SHP77 (cell line): ENCODE measurements around the gene KANSL3.
"Not testable (repeated sequence)": the region's sequence is repeated elsewhere in the genome, so short reads cannot be mapped to it uniquely, and the experiment has no call there.

Source experiments
- DNase-seq, 2 experiments: peaks; one replicate each; lab custom pipeline; 2025; lab: John Stamatoyannopoulos, UW

KANSL3 gene

DNA sequence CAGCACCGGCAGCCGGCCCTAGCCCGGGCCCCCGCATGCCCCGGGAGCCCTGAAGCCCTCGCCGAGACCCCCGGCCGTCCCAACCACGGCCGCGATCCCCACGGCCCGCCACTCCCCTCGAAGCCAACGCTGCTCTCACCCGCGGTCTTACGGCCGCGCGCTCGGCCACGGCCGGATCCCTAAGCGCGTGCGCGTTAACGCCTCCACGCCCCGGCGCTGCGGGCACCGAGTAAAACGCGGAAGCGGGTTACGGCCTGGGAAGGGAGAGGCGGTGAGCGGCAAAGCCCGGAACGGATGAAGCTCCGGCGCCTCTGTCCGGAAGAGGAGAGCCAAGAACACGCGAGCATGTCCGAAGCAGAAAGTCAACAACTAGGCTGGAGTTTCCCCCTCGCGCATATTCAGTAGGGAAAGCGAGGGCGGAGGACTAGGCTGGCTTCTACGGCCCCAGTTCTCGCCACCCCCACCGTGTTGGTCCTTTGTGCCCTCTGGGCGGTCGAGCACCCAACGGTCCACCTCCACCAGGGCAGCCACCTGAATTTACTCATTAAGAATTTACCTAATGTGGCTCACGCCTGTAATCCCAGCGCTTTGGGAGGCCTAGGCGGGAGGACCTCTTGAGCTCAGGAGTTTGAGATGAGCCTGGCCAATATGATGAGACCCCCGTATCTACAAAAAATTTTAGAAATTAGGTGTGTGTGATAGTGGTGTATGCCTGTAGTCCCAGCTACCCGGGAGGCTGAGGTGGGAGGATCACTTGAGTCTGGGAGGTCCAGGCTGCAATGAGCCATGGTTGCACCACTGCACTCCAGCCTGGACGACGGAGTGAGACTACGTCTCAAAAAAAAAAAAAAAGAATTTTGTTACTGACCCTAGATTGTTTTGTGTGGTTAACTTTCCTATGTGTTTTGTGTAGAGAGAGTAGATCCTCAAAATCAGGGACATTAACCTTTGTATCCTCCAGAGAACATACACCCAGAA is at the start of gene KANSL3:
KANSL3 (minus strand) TSS at position 169 of the 978 bp plus-strand sequence. CDS start 1,177 bp downstream, outside the sequence.
- peak; percentile 79 to 84 for DNase-seq

DNA sequence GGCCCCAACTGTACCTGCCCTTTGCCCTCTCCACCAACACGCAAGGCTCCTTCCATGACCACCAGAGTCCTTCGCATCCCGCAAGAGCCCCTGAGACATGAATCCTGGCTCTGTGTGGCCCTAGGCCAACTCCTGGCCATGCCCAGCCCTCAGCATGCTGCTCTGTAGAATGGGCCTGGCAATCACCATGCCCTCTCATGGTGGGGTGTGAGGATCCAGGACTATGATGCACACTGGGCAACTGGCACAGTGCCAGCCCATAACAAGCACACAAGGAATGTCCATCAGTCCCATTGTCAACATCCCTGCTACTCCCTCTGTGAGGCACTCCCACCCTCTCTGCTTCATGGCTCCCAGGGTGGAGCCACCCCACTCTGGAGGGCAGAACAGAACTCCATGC is 49.2 kb upstream of the KANSL3 start:
- DNase-seq: peak; percentile 25 to 27

DNA sequence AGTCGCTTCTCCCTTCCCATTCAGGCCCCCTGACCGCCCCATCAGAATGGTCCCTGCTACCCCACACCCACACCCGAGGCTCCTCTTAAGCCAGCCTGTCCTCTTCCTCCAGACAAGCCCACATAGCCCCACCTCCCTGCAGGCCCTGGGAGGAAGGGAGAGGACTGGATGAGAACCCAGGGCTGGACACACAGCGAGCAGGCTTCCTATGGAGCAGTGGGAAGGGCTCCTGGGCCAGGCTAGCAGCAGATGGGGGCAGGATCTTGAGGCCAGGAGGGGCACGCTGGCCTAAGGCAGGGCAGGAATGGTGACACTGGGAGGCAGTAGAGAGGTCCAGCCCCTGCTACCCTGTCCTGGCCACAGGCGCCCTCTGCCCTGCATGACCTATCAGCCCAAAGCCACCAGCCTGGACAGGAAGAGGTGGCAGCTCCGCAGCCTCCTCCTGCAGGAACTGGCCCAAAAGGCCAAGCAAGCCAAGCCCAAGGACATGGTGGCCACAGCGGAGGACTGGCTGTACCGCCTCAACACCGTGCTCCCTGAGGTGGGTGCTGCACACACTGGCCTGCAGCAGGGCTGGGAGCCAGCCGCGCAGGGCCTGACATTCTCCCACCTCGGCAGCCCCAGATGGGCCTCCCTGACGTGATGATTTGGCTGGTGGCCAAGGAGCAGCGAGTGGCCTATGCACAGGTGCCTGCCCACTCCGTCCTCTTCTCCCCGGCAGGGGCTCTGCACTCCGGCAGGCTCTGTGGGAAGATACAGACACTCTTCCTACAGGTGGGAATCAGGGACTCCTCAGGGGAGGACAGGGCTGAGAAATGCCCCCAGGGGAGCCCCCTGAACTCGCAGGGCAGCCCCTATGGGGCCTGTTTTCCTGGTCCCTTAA is 47.7 kb upstream of the KANSL3 start:
- DNase-seq: peak; percentile 82 to 88

DNA sequence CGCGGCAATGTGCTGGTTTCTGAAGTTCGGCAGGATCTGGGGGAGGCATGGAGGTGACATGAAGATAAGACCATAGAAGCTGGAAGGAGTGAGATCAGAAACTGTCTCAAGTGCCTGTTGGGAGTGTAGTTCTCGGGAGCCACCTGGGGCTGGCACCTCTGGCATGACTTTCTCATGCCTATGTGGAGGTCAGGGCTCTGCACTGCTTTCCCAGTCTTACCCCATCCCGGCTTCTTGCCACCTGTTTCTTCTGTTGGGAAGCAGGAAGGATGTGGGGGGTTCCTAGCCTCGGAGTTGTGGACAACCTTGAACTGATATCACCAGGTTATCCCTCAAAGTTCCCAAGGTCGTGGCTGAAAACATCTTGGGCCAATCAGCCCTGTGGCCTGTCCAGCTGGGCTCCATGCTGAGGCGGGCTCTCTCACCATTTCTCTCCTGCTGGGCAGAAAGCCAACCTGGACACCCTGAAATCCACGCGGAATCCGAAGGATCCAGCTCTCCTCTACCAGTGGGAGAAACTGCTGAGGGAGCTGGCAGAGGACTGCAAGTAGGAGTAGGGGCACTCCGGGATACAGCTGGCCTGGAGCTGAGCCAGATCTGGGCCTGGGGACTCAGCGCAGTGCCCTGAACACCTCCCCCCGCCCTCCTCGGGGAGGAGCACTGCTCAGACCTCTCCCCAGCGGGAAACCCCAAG is 46.9 kb upstream of the KANSL3 start:
- peak in 1 of 2 experiments; percentile 43 for DNase-seq

DNA sequence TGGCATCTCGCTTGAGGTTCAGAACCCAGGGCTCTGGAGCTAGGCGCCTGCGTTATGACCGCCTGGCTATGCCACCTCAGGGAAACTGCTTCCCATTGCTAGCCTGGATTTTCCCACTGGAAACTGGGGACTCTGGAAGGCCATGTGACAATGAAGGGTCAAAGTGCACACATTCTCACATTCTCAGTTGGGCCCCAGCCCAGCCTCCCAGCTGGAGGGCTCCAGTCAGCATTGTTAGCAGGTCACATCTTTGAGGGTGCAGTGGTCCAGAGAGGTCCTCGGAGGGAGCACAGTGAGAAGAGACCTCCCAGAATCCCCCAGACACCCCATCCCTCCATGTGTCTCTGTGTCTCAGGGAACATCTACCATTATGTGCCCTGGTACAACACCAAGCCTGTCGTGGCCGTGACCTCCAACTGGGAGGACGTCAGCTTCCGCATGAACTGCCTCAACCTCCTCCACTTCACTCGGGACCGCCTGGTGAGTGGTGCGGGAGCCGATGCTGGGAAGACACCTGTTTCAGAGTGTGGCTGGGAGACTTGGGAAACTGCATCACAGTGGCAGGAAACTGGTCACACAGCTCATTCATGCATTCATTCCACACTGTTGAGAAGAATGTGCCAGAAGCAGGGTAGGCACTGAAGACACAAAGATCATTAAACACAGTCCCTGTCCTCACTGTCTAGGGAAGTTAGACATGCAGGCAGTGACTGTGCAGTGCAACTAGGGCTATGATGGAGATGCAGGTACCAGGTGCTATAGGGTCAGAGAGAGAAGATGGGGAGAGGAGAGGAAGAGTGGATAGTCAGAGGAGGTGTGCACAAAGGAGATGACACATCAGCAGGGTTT is 46.1 kb upstream of the KANSL3 start:
- no peak for DNase-seq

DNA sequence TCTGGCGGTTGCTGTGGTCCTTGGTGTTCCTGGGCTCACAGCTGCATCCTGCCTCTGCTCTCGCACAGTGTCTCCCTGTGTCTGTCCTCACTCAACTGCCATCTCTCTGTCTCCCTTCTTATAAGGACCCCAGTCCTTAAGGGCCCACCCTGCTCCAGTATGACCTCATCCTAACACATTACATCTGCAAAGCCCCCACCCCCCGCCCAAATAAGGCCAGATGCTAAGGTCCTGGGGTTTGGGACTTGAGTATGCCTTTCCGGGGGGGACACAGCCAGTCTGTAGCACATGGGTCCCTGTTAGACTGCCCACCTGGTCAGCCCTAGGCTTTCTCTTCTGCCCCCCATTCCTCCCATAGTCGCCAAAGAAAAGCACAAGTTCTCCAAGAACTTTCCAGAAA is 45.2 kb upstream of the KANSL3 start:
- DNase-seq: no peak

DNA sequence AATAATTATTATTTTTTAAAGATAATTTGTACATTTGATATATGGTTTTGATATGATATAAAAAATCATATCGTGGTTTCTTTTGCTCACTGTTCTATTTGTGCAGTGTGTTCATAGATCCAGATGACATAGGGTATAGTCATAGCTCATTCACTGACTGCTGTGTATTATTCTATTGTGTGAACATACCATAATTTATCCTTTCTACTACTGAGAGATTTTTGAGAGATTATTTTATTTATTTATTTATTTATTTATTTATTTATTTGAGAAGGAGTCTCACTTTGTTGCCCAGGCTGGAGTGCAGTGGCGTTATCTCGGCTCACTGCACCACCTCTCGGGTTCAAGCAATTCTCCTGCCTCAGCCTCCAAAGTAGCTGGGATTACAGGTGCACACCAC is 43.4 kb upstream of the KANSL3 start:
- DNase-seq: no peak

DNA sequence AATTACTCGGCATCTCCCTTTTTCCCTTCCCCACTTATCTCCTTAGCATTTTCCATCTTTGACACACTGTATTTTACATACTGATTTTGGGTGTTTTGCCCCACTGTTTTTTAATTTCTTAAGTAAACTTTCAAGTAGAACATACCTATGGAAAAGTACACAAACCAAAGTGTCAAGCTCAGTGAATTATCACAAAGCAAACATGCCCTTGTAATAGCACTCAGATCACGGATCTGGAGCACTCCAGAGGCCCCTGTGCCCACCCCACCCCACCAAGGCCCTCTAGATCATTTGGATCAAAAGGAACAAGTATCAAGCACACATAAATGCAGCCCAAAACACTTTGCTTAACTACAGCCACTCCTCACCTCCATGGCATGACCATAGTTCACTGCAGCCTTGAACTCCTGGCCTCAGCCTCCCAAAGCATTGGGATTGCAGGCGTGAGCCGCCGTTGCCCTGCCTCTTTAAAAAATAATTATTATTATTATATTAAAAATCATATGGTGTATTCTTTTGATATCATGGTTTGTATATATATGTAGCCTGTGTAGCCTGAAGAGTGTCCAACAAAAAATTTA is 42.5 kb upstream of the KANSL3 start:
- no peak for DNase-seq

DNA sequence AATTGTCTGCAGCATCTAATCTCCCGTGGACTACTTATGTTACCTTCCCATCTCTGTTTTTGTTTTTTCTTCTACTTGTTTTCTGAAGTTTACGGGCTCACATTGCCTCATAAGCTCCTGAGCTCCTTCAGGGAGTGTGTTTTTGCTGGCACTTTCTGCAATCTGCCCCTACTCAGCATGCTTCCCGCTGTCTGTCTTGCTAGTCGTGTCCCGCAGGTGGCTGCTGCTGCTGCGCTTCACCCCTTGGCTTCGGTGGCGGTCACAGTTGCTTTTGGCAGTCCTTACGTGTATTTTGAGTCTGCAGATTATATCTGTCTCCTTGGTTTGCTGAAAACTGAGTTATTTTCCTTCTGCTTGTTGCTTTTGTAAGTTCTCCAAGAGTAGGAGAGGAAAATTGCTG is 41.7 kb upstream of the KANSL3 start:
- DNase-seq: peak in 1 of 2 experiments; percentile 22

DNA sequence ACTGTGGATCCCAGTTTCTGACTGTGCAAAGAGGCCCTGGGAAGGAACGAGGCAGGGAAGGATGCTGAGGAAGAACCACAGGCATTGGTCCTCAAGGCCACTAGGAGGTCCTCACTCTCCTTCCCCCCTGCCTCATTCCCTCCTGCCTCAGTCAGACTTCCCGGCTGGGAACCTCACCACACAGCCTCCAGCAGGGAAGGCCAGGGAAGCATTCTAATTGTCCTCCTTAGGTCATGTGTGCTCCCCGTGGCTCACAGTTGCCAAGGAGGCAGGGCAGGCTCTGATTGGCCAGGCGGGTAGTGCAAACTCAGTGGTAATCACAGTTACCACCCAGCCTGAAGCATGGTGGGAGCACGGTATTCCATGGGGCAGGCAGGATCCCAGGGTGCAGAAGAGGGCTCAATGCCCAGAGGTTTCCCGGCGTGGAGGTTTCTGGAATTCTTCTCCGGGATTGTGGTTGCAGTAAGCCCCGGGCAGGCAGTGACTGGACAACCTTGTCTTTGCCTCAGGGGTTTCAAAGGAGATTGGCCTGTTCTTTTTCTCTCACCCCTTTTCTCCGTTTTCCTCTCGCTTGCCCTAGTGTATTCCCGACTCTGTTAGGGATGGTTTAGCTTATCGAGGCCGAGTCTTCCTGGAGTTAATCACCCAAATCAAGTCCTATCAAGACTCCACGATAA is 31.6 kb upstream of the KANSL3 start:
- DNase-seq: no peak

DNA sequence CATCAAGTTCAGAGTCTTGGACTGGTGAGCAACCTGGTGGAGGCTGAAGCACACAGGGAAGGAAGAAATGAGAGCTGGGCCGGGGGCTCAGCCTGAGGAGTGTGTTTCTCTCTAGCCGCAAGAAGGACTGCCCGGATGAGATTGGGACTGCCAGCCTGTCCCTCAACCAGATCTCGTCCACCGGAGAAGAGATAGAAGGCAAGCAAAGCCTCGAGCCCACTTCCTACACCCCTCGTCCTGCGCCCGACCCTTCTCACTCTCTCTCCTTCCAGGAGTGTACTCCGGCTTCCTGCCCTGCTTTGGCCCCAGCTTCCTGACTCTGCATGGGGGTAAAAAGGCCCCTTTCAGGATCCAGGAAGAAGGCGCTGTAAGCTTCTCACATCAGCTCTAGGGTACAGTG is 30.7 kb upstream of the KANSL3 start:
- DNase-seq: no peak

DNA sequence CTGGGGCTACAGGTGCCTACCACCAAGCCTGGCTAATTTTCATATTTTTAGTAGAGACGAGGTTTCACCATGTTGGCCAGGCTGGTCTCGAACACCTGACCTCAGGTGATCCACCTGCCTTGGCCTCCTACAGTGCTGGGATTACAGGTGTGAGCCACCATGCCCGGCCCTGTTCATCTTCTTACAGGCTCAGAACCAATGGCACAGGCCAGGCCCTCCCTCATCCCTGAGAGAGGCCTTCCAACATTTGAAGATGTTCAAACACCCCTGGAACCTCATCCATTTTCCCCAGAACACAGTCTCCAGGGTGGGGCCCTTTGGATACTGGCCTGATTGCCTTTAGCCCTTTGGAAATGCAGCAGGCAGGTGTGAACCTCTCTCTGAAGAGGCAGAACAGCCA is 27.6 kb upstream of the KANSL3 start:
- not testable (repeated sequence) for DNase-seq

DNA sequence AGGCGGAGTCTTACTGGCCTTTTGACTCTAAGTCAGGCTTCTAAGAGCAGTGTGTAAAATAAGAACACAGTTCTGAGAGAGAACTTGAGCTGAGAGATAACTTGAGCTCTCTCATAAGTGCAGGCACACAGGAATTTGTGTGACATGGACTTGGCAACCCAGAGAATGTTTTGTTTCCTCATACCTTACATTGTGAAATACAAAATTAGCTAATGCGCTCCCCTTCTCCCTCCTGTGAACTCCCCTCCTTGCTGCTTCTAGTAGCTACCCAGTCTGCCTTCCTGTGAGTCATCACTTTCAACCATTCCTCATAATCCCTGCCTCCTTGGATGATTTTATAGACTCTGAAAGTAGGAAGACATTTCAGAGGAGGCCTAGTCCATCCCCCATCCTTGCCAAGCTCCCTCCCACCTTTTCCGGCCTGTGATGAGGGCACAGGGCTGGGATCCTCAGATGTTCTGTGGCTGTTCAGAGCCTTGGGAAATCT is 27.0 kb upstream of the KANSL3 start:
- no peak for DNase-seq

DNA sequence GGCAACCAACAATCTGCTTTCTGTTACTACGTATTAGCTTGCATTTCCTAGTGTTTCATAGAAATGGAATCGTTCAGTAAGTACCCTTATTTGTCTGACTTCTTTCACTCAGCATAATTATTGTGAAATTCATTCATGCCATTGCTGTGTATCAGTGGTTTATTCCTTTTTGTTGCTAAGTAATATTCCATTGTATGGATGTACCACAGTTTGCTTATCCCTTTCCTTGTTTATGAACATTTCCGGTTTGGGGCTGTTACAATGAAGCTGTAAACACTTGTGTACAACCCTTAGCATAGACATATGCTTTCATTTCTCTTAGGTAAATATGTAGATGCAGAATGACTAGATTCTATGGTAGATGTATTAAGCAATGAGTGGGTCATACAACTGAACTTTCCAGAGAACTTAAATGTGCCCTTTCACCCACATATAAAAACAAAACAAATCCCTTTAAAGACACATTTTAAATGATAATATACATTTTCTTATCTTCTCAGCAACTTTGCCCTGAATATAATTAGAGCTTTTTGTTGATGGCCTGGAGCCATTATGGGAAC is 26.3 kb upstream of the KANSL3 start:
- DNase-seq: no peak

DNA sequence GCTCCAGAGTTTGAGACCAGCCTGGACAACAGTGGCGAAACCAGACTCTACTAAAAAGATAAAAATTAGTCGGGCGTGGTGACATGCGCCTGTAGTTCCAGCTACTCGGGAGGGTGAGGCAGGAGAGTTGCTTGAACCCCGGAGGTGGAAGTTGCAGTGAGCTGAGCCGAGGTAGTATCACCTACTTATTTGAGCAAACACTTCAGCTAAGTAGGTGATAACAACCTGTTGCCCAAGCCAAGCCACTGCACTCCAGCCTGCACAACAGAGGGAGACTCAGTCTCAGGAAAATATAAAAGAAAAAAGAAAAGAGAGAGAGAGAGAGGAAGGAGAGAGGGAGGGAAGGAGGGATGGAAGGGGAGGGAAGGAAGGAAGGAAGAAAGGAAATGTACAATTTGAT is 25.7 kb upstream of the KANSL3 start:
- no peak for DNase-seq

DNA sequence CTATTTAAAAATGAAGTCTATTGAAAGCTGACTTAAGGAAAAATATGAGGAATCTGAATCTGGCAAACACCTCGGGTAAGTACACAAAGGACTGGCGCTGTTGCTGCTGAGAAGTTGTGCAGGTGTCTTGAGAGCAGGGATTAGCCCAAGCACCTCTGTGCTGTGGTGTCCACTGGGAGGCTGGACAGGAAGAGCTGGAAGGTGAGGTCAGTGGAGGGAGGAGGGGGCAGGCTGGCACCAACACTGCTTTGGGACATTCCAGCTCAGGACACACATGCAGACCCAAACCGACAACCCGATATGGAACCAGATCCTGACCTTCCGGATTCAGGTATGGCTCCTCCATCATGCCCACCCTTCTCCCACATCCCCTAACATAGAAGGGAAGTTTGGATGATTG is 25.1 kb upstream of the KANSL3 start:
- no peak for DNase-seq

DNA sequence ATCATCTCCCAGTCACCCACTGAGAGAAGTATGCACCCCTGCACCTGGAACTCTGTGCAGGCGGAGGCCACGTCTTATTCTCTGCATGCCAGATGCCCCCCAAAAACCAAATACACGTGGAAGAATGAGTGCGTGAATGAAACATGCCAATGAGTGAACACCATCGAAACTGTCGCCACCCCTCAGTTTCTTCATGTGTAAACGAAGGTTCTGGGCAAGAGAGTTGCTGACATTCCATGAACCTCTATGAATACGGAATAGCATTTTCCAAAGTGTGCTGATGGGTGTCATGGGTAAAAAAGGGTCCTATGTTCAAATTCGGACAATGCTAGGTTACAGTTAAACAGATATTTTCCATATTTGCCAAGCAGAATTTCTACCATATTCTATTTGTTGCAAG is 24.2 kb upstream of the KANSL3 start:
- no peak for DNase-seq

DNA sequence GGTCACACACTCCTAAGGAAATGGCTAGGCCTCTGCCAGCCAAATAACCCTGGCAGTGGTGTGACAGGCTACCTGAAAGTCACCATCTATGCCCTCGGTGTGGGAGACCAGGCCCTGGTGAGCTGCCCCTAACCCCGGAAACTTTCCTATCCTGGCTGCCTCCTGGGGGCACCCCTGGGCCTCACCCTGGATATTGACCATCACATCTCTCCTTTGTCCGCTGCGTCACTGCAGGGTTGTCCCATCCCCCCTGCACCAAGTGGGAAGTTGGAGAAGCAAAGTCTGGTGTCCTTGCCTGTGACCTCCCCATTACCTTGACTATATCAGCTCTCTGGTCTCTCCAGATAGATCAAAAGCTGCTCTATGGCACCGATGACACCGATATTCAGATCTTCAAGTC is 23.2 kb upstream of the KANSL3 start:
- DNase-seq: no peak

DNA sequence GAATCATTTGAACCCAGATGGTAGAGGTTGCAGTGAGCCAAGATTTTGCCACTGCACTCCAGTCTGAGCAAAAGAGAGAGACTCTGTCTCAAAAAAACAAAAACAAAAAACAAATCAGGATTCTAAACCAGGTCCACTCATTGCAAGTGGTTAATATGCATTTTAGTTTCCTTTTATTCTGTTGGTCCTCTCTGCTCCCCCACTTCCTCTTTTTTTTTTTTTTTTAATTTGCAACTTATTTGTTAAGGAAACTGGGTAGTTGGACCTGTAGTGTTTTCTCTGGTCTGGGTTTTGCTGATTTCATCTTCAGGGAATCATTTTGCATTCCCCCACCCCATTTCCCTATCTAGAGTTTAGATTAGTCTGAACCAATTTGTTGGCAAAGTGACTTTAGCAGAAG is 18.4 kb upstream of the KANSL3 start:
- DNase-seq: no peak

DNA sequence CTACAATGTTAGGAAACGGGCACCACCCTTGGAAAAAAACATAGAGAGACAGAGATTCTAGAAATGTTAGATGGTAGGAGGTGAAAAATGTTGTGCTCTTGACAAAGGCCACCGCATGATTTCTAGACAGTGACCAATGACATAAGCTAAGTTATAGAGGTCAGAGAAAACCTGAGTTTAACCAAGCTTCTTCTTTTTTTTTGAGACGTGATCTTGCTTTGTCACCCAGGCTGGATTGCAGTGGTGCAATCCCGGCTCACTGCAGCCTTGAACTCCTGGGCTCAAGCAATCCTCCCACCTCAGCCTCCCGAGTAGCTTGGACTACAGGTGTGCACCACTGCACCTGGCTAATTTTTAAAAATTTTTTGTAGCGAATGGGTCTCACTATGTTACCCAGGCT is 17.4 kb upstream of the KANSL3 start:
- DNase-seq: no peak
